ENCODE data around the gene OGFOD1. TPM values are rescaled to one million over a fixed set of nuclear protein-coding genes. Genes with fewer than 3 reads are reported as not detected.

The OGFOD1 gene
- total and polyA plus RNA-seq, 2 donors (not counting 1 experiment from before 2014, with no cell fraction given), result 8.4 to 28.7 TPM

- Mint-ChIP-seq H3K27ac (peak overlapping the region; percentile 86), H3K9me3 (ENCODE audit: insufficient read depth) (no peaks in the 10 kb centered on the region), H3K4me1 (peaks cover 56% of the 10 kb centered on the region), H3K4me3 (peak overlapping the region; percentile 98), H3K27me3 (no peaks in the 10 kb centered on the region)
- ATAC-seq (ENCODE audit: low read depth), result no peak
- H3K4me3 ChIP-seq (ENCODE audit: control extremely low read depth in 1 of 5, extremely low read depth in 1 of 5, insufficient read depth in 1 of 5, low read depth in 2 of 5, low read length in 4 of 5), result peak overlapping the region in 4 of 5 experiments; percentile 1 to 78 (median 41)
- H3K9ac ChIP-seq (ENCODE audit: low read length), result peak overlapping the region; percentile 77
- no peaks in the 10 kb centered on the region for H3K27me3 ChIP-seq (replicated peaks in 1 of 4; ENCODE audit: control extremely low read depth in 1 of 4, control insufficient read depth in 3 of 4, insufficient read depth in 4 of 4, low read length in 3 of 4)
- ChIA-PET POLR2A (no interaction called here), CTCF (interaction anchor here (2.1 kb wide), 1 partner anchor 29 kb away, joined by 6 read pairs; the partner anchor contains the start of genes NUDT21 and OGFOD1)
- H3K27ac ChIP-seq (ENCODE audit: low read length in 2 of 2), result peak overlapping the region; percentile 80 to 81
- H3K36me3 ChIP-seq (replicated peaks in 1 of 2; ENCODE audit: control extremely low read depth in 1 of 2, control insufficient read depth in 1 of 2, extremely low read depth in 1 of 2, insufficient read depth in 2 of 2, low read length in 1 of 2), result no peaks in the 10 kb centered on the region
- peaks cover 79% of the 10 kb centered on the region for H3K79me2 ChIP-seq (ENCODE audit: control insufficient read depth, insufficient read depth, low read length)
- H4K20me1 ChIP-seq (ENCODE audit: control insufficient read depth, insufficient read depth, low read length, poor library complexity, severe bottlenecking), result peaks cover 50% of the 10 kb centered on the region
- intact Hi-C loops (cut with micrococcal nuclease), result loop anchor here (10.0 kb wide), 3 partner anchors 283 to 1113 kb away; partner anchors contain the start of genes CCDC102A, PSME3IP1 and RSPRY1
- no peak for DNase-seq
- peak overlapping the region; percentile 81 for H3K4me2 ChIP-seq (replicated peaks; ENCODE audit: low read depth, low read length, poor library complexity, severe bottlenecking)
- no peaks in the 10 kb centered on the region for H3K9me3 ChIP-seq (ENCODE audit: control extremely low read depth in 1 of 3, control insufficient read depth in 2 of 3, insufficient read depth in 1 of 3, low read length in 2 of 3)
- TF ChIP-seq EZH2 (IDR thresholded peaks at IDR 0.05; ENCODE audit: borderline replicate concordance, insufficient read depth, low read depth, low read length, poor library complexity, severe bottlenecking) (no peak), CTCF (IDR thresholded peaks at IDR 0.05) (no peak)
- H3K4me1 ChIP-seq (ENCODE audit: control insufficient read depth in 2 of 2, insufficient read depth in 2 of 2, low read length in 2 of 2), result peaks cover 44 to 56% of the 10 kb centered on the region in 2 donors
- 85% methylated on average over 4 of the region's 5 CpGs for WGBS (ENCODE audit: insufficient coverage)
- H2AFZ ChIP-seq (ENCODE audit: insufficient read depth, low read depth, low read length, poor library complexity, severe bottlenecking), result no peak overlapping the region
These were observed 29.2 kb upstream of the OGFOD1 start for GRCh38 chr16:56421976-56422669.

Data from B cell (primary cell).